HG02885 (cell line): ENCODE measurements around the gene PSAP.
A peak's percentile ranks its signal among the peaks of the same experiment; 100 is the strongest.
"Not testable (repeated sequence)": the region's sequence is repeated elsewhere in the genome, so short reads cannot be mapped to it uniquely, and the experiment has no call there.

Experiments used
- ATAC-seq: cut with Tn5 transposase; IDR thresholded peaks from one replicate; pipeline ENCODE4 v1.9.1; 2021; ENCODE audit warnings: mild to moderate bottlenecking; ENCODE audit not compliant: unreplicated experiment, poor library complexity

Gene PSAP

DNA sequence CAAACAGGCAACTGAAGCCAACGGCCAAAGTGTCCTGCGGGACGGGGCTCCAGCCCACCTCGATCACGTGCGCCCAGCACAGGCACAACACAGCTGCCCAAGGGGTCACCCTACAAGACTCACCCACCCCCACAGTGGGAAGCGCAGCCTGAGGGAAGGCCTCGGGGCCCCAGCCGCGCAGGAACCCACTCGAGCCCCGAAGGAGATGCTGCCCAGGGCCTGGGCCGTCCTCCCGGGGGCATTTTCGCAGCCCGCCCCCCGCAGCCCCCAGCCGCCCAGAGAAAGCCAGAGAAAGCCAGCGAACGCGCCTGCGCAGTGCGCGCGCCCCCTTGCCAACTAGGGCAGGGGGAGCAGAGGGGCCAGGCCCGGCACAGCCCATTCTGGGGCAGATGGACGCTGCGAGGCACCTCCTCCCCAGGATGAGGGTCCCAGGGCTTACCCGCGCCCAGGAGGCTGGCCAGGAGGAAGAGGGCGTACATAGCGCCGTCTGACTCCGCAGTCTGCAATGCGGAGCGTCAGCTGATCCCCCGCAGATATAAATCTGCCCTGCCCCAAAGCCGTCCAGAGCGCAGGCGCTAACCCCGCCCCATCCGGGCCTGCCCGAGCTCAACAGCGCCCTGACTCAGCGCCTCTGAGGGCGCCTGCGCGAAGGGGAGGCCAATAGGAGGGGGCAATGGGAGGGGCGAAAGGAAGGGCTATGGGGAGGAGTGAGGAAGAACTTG is at the start of gene PSAP:
Gene PSAP, minus strand, starts transcription at position 509 of the 722 bp plus-strand sequence. Its CDS starts 30 bp downstream, at position 479.
- ATAC-seq, result peak; percentile 95

DNA sequence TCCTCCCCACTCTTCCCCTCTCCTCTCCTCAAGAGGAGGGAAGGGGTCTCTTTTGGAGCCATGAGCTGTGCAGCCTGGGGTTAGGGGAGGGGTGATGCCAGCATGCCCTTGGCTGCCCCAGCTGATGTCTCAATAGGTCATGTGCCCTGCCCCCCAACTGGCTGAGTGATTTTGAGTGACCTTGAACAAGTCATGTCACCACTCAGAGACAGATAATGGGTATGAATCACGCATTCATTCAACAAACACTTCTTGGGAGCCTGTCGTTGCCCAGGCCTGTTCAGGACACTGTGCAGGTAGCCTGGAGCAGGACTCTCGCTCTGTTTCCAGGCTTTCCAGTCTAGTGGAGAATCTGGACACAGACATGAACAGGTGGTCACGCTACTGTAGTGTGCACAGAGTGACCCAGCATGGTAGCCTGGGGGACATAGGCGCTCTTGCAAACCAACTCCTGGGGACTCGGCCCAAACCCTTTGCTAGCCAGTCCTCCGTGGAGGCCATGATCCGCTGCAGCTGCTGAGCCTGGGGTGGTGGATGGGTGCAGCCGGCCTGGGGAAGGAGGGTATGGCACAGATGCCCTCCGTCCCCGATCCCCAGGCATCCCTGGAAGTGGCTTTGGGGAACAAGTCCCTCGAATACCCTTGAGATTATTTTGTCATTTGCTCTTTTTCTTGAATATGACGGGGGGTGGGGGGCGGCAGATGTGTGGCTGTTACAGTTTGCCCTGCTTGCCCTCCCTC is 49.6 kb upstream of the PSAP start:
- ATAC-seq, result no peak

- ATAC-seq, result no peak
Observed at GRCh38 chr10:71899665-71900412, 48.8 kb upstream of the PSAP start.

DNA sequence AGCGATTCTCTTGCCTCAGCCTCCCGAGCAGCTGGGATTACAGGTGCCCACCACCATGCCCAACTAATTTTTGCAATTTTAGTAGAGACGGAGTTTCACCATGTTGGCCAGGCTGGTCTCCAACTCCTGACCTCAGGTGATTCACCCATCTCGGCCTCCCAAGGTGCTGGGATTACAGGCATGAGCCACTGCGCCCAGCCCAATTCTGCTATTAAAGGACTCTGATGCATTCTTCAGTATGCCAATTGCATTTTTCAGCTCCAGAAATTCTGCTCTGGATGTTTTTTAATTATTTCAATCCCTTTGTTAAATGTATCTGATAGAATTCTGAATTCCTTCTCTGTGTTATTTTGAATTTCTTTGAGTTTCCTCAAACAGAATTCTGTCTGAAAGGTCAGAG is 47.3 kb upstream of the PSAP start:
- ATAC-seq, result not testable (repeated sequence)

- ATAC-seq, result no peak
Observed at GRCh38 chr10:71893920-71894319, 42.9 kb upstream of the PSAP start.

DNA sequence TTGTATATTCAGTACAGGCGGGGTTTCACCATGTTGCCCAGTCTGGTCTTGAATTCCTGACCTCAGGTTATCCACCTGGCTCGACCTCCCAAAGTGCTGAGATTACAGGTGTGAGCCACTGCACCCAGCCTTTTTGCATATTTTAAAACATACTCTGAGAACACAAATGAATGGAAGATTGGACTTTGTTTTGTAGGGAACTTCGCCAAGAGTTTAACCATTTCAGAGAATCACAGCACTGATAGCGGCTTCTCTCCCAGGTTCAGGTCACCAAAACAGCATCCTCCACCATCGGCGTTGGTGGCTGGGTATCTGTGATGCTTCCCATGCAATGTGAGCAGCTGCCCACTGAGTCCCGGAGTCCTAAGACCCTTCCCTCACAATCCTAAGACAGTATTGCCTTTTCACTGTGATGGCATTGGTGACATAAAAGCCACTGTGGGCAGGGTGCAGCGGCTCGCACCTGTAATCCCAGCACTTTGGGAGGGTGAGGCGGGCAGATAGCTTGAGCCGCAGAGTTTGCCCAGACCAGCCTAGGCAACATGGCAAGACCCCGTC is 42.3 kb upstream of the PSAP start:
- ATAC-seq, result no peak

DNA sequence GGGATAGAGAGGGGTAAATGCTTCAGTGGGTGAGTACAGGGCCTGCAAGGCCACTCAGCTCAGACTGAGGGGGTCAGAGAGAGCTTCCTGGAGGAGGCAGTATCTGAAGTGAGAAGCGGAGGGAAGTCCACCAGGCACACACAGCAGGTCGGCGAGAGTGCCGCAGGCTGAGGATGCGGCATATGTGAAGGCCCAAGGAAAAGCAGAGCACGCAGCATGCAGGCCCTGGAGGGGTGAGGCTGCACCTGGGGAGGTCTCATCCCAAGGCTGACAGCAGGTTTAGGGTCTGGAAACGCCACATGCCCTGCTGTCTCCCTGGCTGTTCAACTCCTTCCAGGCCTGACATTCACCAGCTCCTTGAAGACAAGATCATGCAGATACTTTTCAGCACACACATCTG is 40.4 kb upstream of the PSAP start:
- ATAC-seq, result no peak

- no peak for ATAC-seq
Observed at GRCh38 chr10:71889388-71889987, 38.4 kb upstream of the PSAP start.

GRCh38 chr10:71888623-71889387 is 37.8 kb upstream of the PSAP start:
- ATAC-seq, result peak; percentile 88

DNA sequence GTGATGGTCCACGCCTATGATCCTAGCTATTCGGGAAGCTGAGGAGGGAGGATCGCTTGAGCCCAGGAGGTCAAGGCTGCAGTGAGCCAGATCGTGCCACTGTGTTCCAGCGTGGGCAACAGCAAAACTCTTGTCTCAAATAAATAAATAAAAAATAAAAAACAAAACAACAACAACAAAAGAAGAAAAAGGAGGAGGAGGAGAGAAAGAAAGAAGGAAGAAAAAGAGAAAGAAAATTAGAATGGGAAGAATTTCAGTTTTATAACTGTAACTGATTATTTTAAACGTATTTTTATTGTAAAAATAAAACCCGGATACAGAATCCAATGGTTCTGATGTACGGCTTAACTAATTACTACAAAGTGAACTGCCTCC is 37.2 kb upstream of the PSAP start:
- ATAC-seq, result no peak

- ATAC-seq, result no peak
Observed at GRCh38 chr10:71887743-71888142, 36.7 kb upstream of the PSAP start.

GRCh38 chr10:71882813-71883659 is 32.0 kb upstream of the PSAP start:
- ATAC-seq, result no peak

DNA sequence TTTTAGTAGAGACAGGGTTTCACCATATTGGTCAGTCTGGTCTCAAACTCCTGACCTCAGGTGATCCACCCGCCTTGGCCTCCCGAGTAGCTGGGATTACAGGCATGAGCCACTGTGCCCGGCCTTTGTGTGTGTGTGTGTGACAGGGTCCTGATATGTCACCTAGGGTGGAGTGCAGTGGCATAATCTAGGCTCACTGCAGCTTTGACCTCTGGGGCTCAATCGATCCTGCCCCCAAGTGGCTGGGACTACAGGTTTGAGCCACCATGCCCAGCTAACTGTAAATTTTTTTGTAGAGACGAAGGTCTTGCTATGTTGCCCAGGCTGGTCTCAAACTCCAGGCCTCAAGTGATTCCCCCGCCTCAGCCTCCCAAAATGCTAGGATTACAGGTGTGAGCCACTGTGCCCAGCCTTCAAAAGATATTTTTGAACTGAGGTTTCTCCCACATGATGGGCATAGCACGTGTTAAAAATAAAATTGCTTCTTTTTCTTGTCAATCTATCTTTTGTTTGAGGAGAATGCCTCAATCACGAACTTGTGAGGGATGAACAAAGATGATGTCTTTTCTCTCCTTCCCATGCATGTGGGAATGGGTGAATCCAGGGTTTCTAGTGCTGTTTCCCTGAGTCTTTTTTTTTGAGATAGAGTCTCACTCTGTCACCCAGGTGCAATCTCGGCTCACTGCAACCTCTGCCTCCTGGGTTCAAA is 30.8 kb upstream of the PSAP start:
- ATAC-seq, result no peak

DNA sequence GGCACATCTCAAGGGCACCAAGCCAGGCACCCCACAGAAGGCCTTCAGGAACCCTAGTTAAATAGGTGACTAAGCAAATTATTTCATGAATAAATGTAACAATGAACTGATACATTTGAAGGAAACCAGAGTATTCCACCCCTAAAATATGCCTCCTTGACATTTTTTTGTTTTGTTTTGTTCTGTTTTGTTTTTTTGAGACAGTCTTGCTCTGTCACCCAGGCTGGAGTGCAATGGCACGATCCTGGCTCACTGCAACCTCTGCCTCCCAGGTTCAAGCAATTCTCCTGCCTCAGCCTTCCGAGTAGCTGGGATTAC is 30.2 kb upstream of the PSAP start:
- not testable (repeated sequence) for ATAC-seq

DNA sequence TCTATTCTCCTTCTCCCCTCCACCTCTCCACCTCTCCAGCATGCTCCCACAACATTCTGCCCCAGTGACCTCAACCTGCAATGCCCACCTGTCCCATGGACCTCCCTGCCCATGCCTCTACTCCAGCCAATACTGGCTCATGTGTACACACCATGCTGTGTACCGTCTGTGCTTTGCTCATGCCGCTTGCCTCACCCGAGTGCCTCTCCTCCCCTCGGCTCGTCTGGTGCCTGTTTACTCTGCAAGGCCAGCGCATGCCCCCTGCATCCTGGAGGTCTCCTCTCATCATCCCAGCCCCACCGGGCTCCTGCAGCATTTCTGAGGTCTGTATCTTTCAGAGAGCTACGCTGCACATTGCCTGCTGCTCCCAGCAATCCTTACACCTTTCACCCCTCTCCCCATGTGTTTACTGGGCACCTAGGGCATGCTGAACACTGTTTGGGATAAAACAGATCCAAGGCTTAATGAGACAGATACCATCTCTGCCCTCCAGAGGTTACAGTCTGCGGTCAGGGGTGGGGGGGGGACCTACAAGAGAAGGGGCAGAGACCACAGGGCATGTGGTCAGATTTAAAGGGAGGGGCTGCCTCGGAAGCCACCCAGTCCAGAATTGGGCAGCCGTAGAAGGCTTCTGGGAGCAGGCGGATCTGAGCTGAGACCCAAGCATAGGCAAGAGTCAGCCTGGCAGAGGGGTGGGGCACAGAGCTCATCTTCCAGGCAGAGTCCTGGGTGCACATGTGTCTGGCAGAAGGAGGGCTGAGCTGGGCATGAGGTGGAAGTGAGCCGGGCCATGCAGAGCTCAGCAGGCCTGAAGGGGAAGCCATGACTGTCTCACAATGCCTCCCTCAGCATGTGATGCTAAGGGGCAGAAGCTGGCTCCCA is 29.6 kb upstream of the PSAP start:
- ATAC-seq, result no peak

DNA sequence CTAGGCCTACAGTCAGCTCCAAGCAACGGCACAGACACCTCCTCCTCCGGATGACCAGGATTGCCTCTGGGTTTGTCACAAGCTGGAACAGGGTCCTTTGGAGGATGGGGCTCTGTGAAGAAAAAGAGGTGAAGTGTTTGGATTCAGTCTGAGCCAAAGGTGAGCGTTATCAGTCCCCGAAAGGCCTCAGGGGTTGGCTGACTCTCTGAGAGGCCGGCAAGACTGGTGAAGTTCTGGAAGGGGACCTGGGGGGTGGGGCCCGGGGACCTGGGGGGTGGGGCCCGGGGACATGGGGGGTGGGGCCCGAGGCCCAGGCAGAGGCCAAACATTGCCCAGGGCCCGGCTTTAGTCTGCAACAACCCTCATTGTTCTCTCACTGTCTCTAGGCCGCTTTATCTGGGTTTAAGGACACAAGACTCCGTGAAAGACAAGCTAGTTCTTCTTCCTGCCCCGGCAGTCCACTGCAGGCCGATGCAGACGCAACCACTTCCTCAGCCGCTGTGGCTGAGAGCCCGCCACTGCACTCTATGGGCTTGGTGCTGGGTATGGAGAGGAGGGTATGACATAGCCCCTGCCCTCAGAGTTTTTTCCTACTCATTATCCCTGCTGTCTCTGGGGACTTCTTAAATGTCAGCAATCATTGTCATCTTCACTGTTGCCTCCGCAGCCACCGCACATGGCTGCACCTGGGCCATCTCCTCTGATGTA is 27.4 kb upstream of the PSAP start:
- no peak for ATAC-seq

- ATAC-seq, result no peak
Observed at GRCh38 chr10:71877821-71878220, 26.8 kb upstream of the PSAP start.
